Measurements from ENCODE around the gene MRC2.

DNA sequence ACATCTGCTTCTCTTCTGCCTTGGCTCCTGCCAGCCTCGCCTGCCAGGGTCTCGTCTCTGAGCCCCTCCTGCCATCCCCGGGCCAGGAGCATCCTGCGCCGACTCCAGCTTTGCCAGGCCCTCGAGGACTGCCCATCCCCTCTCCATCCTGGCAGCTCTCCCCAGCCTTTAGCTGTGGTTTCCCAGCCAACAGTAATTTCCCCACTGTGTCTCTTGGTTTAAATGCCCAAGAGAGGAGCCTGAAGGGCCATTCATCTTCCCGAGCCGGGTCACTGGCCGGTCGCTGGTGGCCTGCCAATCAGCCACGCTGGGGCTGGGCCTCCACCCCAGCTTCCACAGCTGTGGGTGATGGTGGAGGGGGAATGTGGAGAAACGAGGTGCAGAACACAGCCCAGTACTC is 47.8 kb downstream of the MRC2 start:
- no peak for TF ChIP-seq EP300 (IDR thresholded peaks at IDR 0.05)
- TF ChIP-seq, protein P1, sequence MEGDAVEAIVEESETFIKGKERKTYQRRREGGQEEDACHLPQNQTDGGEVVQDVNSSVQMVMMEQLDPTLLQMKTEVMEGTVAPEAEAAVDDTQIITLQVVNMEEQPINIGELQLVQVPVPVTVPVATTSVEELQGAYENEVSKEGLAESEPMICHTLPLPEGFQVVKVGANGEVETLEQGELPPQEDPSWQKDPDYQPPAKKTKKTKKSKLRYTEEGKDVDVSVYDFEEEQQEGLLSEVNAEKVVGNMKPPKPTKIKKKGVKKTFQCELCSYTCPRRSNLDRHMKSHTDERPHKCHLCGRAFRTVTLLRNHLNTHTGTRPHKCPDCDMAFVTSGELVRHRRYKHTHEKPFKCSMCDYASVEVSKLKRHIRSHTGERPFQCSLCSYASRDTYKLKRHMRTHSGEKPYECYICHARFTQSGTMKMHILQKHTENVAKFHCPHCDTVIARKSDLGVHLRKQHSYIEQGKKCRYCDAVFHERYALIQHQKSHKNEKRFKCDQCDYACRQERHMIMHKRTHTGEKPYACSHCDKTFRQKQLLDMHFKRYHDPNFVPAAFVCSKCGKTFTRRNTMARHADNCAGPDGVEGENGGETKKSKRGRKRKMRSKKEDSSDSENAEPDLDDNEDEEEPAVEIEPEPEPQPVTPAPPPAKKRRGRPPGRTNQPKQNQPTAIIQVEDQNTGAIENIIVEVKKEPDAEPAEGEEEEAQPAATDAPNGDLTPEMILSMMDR (IDR thresholded peaks at IDR 0.05) = no peak

Measured in tibial nerve (tissue), 4 donors.